MG63 (cell line): ENCODE data around the gene ADAT1. TPM values are rescaled to one million over a fixed set of nuclear protein-coding genes. Genes with fewer than 3 reads are reported as not detected.

Experiments
- DNase-seq: peaks from one replicate; pipeline ENCODE4 v3.0.0-alpha.2; 2020
- H3K27me3 ChIP-seq: fragments of 250-450 bp; sonication (Bioruptor Pico); 2 replicates; pipeline ENCODE4 v1.5.1; 2020; ENCODE audit warnings: mild to moderate bottlenecking, moderate library complexity
- H3K36me3 ChIP-seq: fragments of 250-450 bp; sonication (Bioruptor Pico); 2 replicates; pipeline ENCODE4 v1.5.1; 2020; ENCODE audit warnings: mild to moderate bottlenecking, moderate library complexity
- H3K4me3 ChIP-seq: fragments of 250-450 bp; sonication (Bioruptor Pico); 2 replicates; pipeline ENCODE4 v1.5.1; 2020; ENCODE audit warnings: mild to moderate bottlenecking, moderate library complexity
- H3K9me3 ChIP-seq: fragments of 250-450 bp; sonication (Bioruptor Pico); 2 replicates; pipeline ENCODE4 v1.5.1; 2020; ENCODE audit warnings: mild to moderate bottlenecking, moderate library complexity
- total RNA-seq: library from RNA; depleted of rRNA; stranded (reverse); fragments of >200 nt; shearing (Covaris generic); gene quantifications from 2 replicates; pipeline ENCODE4 v1.2.3, GENCODE V29; 2014; ENCODE audit warnings: low replicate concordance; rRNA removed

The ADAT1 gene
- total RNA-seq, 1 experiment from 2014 or later: 29.6 TPM

- no peaks in the 10 kb centered on the region; the same call in 1 of the 2 replicates for H3K27me3 ChIP-seq
- peak overlapping the region; percentile 72 for H3K4me3 ChIP-seq
- DNase-seq: no peak
- H3K9me3 ChIP-seq: no peaks in the 10 kb centered on the region
- peaks cover 10% of the 10 kb centered on the region for H3K36me3 ChIP-seq
These were observed 57.4 kb downstream of the ADAT1 start for GRCh38 chr16:75565640-75566039.

- no peaks in the 10 kb centered on the region; the same call in 1 of the 2 replicates for H3K27me3 ChIP-seq
- no peak overlapping the region for H3K4me3 ChIP-seq
- no peak for DNase-seq
- no peaks in the 10 kb centered on the region for H3K36me3 ChIP-seq
- no peaks in the 10 kb centered on the region for H3K9me3 ChIP-seq
These were observed 63.3 kb downstream of the ADAT1 start for GRCh38 chr16:75559564-75560372.

DNA sequence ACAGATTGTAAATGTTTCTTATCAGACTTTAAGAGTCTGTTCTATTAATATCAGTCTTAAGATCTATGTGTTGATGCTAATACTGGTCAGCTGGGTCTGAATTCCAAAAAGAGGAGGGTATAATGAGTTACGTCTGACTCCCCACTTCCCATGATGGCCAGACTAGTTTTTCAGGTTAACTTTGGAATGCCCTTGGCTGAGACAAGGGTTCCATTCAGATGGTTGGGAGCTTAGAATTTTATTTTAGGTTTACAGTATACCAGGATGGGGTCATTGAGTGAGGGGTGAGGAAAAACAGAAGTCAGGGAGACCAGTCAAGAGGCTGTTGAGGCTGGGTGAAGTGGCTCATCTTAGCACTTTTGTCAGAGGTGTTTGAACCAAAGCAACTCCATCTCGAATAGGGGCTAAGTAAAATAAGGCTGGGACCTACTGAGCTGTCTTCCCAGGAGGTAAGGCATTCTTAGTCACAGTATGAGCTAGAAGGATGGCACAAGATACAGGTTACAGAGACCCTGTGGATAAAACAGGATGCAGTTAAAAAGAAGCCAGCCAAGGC is 64.2 kb downstream of the ADAT1 start:
- Histone ChIP-seq H3K9me3 (no peaks in the 10 kb centered on the region), H3K27me3 (no peaks in the 10 kb centered on the region; the same call in 1 of the 2 replicates), H3K4me3 (no peak overlapping the region), H3K36me3 (no peaks in the 10 kb centered on the region)
- no peak for DNase-seq

- Histone ChIP-seq H3K27me3 (no peaks in the 10 kb centered on the region; the same call in 1 of the 2 replicates), H3K9me3 (no peaks in the 10 kb centered on the region), H3K4me3 (peak overlapping the region; percentile 60), H3K36me3 (no peaks in the 10 kb centered on the region)
- no peak for DNase-seq
These were observed 66.6 kb downstream of the ADAT1 start for GRCh38 chr16:75556431-75556950.

DNA sequence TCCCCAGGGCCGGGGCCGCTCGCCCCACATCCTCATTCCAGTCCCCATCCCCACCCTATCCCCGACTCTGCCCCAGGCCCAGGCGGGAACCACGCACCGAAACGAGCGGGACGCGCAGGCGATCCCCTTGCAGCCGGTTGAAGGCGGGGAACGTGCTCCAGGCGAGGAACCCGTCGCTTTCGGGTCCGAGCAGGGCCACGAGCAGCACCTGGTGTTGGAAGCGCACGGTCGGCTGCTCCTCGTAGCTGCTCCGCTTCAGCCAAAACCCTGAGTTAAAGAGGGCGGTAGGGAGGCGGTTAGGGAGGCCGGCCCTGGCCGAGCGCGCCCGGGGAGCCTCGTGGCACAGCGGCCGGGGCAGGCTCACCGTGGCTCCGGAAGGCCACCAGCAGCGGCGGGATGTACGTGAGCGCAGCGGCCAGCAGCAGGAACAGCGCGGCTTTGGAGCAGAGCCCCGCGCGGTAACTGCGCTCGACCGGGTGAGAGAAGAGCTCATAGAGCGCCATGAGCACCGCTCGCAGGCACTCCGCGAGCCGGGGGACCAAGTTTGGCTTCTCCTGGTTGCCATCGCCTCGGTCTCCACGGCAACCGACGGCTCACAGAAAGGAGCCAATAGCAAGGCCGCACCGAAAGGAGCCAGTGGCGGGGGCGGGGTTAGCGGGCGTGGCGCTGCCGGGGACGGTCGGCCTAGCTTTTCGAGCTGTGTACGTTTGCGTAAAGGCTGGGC is 67.2 kb downstream of the ADAT1 start, which contains the start of gene TMEM231:
Gene TMEM231, minus strand, starts transcription at position 546 of the 724 bp plus-strand sequence. Its CDS starts 43 bp downstream, at position 503.
- H3K4me3 ChIP-seq: peak within 1 kb of the TSS; percentile 60
- H3K9me3 ChIP-seq: no peaks in the 10 kb centered on the region
- peak; percentile 93 for DNase-seq
- H3K27me3 ChIP-seq: no peaks in the 10 kb centered on the region
- H3K36me3 ChIP-seq: no peaks in the 10 kb centered on the region

DNA sequence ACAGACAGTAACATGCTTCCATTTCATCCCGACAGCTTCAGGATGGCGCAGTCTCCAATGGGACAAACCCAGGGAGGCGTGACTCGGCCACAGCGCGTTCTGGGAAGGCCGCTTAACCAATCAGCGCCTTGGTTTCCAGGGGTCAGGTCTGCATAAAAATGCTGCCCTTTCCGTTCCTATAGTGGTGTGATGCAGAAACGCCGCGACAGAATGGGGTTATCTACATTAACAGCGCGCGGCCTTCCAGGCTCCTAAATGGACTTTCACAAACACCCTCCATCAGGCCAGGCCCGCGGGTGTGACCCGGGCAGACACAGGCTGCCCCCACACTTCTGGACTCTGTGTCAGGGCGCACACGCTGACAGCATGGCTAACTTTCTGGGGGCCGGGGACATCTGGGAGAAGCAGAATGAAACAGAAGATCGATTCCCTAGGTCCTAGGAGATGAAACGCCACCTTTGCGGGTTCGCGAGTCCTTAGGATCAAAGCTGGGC is 67.8 kb downstream of the ADAT1 start:
- Histone ChIP-seq H3K27me3 (no peaks in the 10 kb centered on the region), H3K36me3 (no peaks in the 10 kb centered on the region), H3K9me3 (no peaks in the 10 kb centered on the region), H3K4me3 (peak overlapping the region; percentile 60)
- peak; percentile 87 for DNase-seq

- H3K9me3 ChIP-seq: no peaks in the 10 kb centered on the region
- no peaks in the 10 kb centered on the region for H3K27me3 ChIP-seq
- DNase-seq: no peak
- no peak overlapping the region for H3K4me3 ChIP-seq
- no peaks in the 10 kb centered on the region for H3K36me3 ChIP-seq
These were observed 70.1 kb downstream of the ADAT1 start for GRCh38 chr16:75552951-75553350.

DNA sequence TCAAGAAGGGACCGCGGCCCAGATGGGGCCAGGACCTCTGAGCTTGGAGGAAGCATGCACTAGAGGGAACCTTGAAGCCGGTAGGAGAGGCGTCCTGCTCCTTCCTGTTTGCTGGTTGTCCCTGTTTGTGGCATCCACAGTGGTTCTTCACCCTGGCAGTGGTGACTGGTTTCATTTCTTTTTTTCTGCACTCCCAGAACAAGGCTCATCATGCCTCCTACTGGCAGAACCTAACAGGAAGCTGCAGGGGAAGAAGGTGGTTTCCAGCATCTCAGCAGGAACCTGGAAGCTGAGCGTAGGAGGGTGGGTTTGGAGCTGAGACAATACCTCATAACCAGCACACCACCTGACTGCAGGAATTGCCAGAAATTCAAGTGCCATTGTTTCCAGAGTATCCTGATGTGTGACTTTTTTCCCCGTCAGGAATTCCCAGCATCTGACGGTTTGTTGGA is 72.8 kb downstream of the ADAT1 start:
- Histone ChIP-seq H3K36me3 (no peaks in the 10 kb centered on the region), H3K4me3 (no peak overlapping the region), H3K27me3 (no peaks in the 10 kb centered on the region), H3K9me3 (no peaks in the 10 kb centered on the region)
- DNase-seq: peak; percentile 24

Other genes with a start within 250 kb of the ADAT1 start
- 21.2 and 23.2 TPM in 2 replicates for gene CFDP1, start 189.8 kb downstream of the ADAT1 start, total RNA-seq
- gene TMEM170A, start 158.6 kb downstream of the ADAT1 start, total RNA-seq: 1.3 and 8.0 TPM in 2 replicates
- gene CHST6, start 127.8 kb downstream of the ADAT1 start, total RNA-seq: not detected in 2 replicates
- gene CHST5, start 87.2 kb downstream of the ADAT1 start, total RNA-seq: not detected in 2 replicates
- gene TMEM231, start 67.0 kb downstream of the ADAT1 start, total RNA-seq: 6.0 and 8.8 TPM in 2 replicates
- 17.3 and 70.4 TPM in 2 replicates for gene GABARAPL2, start 56.9 kb downstream of the ADAT1 start, total RNA-seq
- 161 and 178 TPM in 2 replicates for gene KARS1, start 24.4 kb upstream of the ADAT1 start, total RNA-seq
- gene TERF2IP, start 24.5 kb upstream of the ADAT1 start, total RNA-seq: 6.3 and 11.9 TPM in 2 replicates
- gene CPHXL2, start 53.7 kb upstream of the ADAT1 start, total RNA-seq: not detected in 2 replicates
- not detected in 2 replicates for gene DUXB, start 78.2 kb upstream of the ADAT1 start, total RNA-seq
- gene CPHXL, start 103.2 kb upstream of the ADAT1 start, total RNA-seq: not detected in 2 replicates